GM21528 (cell line): Measurements from ENCODE around the gene CENPT.
"Not testable (repeated sequence)": the region's sequence is repeated elsewhere in the genome, so short reads cannot be mapped to it uniquely, and the experiment has no call there.

ENCODE experiments used
- ATAC-seq: cut with Tn5 transposase; IDR thresholded peaks from one replicate; pipeline ENCODE4 v1.9.1; 2021; ENCODE audit warnings: mild to moderate bottlenecking, moderate library complexity; ENCODE audit not compliant: unreplicated experiment, low FRiP score

Gene CENPT

GRCh38 chr16:67878232-67878631 lies 30.7 kb upstream of the CENPT start:
- ATAC-seq, result no peak

GRCh38 chr16:67877064-67877463 lies 29.6 kb upstream of the CENPT start:
- ATAC-seq, result no peak

GRCh38 chr16:67874372-67874771 lies 26.9 kb upstream of the CENPT start:
- no peak for ATAC-seq

- no peak for ATAC-seq
Measured at GRCh38 chr16:67873435-67874370, 26.2 kb upstream of the CENPT start.

GRCh38 chr16:67872631-67873434 lies 25.3 kb upstream of the CENPT start, which contains the start of gene EDC4:
TSS of gene EDC4 (plus strand) at chr16:67873052. CDS start at chr16:67873262, 210 bp downstream.
- ATAC-seq, result peak; percentile 60

- ATAC-seq, result no peak
Measured at GRCh38 chr16:67872131-67872630, 24.7 kb upstream of the CENPT start.

GRCh38 chr16:67871256-67871655 lies 23.8 kb upstream of the CENPT start:
- ATAC-seq, result no peak

- no peak for ATAC-seq
Measured at GRCh38 chr16:67869653-67870052, 22.2 kb upstream of the CENPT start.

- ATAC-seq, result no peak
Measured at GRCh38 chr16:67868290-67868689, 20.8 kb upstream of the CENPT start.

GRCh38 chr16:67865318-67865717 lies 17.8 kb upstream of the CENPT start:
- no peak for ATAC-seq

GRCh38 chr16:67864594-67864993 lies 17.1 kb upstream of the CENPT start:
- ATAC-seq, result no peak

- not testable (repeated sequence) for ATAC-seq
Measured at GRCh38 chr16:67864044-67864443, 16.6 kb upstream of the CENPT start.

GRCh38 chr16:67862623-67863583 lies 15.4 kb upstream of the CENPT start:
- no peak for ATAC-seq

- no peak for ATAC-seq
Measured at GRCh38 chr16:67861877-67862276, 14.4 kb upstream of the CENPT start.

GRCh38 chr16:67860589-67861398 lies 13.3 kb upstream of the CENPT start:
- ATAC-seq, result no peak

GRCh38 chr16:67858500-67858899 lies 11.0 kb upstream of the CENPT start:
- no peak for ATAC-seq

- no peak for ATAC-seq
Measured at GRCh38 chr16:67857547-67858233, 10.2 kb upstream of the CENPT start.

- ATAC-seq, result no peak
Measured at GRCh38 chr16:67856927-67857546, 9.5 kb upstream of the CENPT start.
